ENCODE results near the gene REN.

REN gene

DNA sequence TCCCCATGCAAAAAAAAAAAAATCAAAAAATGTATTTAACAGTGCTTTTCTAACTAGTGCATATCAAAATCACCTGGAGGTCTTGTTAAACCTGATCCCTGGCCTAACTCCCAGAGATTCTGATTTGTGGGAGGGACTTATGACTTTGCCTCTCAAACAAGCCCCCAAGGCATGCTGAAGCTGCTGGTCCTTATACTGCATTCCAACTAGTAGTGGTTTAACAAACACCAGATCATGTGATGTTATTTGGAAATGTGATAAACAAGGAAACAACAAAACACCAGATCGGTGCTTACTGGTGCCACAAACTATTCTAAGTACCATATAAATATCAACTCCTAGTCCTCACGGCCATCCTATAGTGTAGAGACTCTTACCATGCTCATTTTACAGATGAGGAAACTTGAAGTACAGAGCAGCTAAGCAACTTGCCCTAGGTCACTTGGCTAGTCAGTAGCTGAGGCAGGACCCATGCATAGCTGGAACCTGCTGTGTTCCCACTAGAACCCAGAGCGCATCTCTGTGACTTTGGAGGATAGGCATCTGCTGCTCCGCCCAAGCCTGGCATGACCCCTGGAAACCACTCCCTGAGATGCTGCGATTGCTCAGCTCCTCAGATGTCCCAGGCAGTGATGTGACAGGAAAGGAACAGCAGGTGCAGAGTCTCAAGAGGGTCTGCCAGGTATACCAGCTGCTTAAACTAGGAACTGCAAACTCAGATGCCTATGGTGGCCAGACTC is 55.1 kb downstream of the REN start:
- DNase-seq (ENCODE audit: low read depth, low spot score), result no peak

DNA sequence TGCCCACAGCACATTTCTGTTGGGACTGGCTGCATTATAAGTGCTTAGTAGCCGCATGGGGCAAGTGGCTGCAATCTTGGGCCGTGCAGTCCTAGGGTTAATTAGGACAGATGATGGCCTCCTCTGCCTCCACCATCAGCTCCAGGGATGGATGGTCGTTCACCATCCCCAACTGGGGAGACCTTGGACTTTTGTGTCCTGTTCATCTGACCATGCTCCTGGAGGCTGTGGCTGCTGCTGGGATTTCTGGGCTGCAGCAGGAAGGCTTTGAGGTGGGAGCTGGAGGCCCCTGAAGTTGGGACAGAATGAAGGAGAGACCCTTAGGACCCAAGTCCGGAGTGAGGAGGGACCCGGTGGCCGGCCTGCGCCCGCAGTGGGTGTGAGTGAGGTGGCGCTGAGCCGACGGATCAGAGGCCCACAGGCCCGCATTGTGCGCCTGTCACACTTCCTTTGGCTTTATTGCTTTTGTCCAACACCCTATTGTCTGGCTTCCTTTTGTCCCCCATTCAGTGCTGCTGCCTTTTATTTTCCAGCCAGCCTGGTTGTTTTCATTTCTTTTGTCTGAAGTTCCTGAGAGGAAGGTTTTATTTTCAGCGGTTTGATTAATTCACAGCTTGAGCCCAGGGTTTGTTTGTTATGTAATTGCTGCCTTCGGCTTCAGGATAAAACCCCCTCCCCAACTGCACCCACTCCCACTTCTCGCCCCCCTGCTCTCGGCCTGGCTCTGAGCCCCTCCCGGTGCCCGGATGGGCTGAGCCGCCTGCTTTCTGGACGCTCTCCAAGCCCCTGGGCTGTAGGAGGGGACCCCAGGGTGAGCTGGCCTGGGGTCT is 57.6 kb downstream of the REN start:
- peak; percentile 66 for DNase-seq (ENCODE audit: low read depth, low spot score)

DNA sequence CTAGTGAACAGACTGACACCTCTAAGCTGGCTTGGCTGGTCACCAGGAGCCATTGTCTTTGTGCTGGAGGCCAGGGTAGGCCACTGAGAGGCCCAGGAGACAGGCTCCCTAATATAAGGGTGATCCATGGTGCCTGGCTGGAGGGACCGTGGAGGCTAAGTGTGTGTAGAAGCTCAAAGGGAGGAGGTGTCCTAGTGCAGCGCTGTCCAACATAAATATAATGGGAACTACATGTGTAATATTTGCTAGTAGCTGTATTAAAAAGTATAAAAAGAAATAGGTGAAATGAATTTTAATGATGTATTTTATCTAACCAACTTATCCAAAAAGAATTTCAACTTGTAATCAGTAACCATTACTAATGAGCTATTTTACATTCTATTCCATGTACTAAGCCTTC is 58.2 kb downstream of the REN start:
- DNase-seq (ENCODE audit: low read depth, low spot score), result no peak

DNA sequence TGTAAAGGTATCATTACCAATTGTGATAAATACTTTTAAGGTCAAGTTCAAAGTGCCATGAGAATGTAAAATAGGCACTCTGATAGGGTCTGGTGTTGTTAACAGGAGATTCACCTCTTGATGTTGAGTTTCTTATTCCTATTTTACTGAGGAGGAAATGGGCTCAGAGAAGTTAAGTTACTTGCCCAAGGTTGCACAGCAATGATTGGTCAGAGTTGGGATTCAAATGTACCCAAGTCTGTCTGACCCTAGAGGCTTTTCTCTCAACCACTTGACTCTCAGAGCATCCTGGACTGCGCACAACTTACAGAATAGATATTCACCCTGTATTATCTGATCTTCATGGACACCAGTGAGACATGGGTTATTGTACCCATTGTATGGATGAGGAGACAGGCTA is 59.3 kb downstream of the REN start:
- no peak for DNase-seq (ENCODE audit: low read depth, low spot score)

DNA sequence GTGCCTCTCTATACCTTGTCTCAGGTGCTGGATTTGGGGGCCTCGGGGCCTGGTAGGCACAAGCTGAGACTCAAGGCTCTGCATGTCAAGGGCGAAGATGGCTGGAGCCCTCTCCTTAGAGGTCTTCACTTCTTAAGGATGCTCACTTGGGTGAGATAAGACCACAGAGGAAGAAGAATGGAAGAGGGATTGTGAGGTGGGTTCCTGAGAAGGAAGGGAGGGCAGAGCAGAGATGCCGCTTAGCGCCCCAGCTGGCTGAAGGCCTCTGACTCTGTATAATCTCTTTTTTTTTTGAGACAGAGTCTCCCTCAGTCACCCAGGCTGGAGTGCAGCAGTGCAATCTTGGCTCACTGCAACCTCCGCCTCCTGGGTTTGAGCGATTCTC is 61.0 kb downstream of the REN start:
- no peak for DNase-seq (ENCODE audit: low read depth, low spot score)
